B cell (primary cell): ENCODE data around the gene SIGLEC7. TPM values are rescaled to one million over a fixed set of nuclear protein-coding genes. Genes with fewer than 3 reads are reported as not detected.

Experiments
- ATAC-seq: fragments of 200-7000 bp; cut with Tn5 transposase; one replicate; pipeline ENCODE4 v1.10.0; 2021; ENCODE audit warnings: low read depth, mild to moderate bottlenecking, moderate number of reproducible peaks, moderate library complexity
- CTCF ChIA-PET: fragments of 350-600 bp; sonication (Branson Sonifier 250); formaldehyde crosslinking; loops from one replicate; lab custom pipeline; 2021; ENCODE audit warnings: antibody characterized with exemption, inconsistent platforms; lab: Charles Lee
- POLR2A ChIA-PET: fragments of 350-600 bp; sonication (Branson Sonifier 250); formaldehyde crosslinking; loops from one replicate; lab custom pipeline; 2021; ENCODE audit warnings: antibody characterized with exemption; lab: Charles Lee
- DNase-seq: peaks from one replicate; pipeline ENCODE4 v3.0.0; 2013
- H2AFZ ChIP-seq: 2 replicates; pipeline ENCODE4 v1.6.1; 2012; ENCODE audit warnings: mild to moderate bottlenecking, low read depth, low read length; ENCODE audit not compliant: insufficient read depth, poor library complexity, severe bottlenecking
- H3K27ac ChIP-seq, 2 donors: 1 replicate in 1 of 2; 2 replicates in 1 of 2; pipeline ENCODE4 v1.5.1; 2012 to 2013; ENCODE audit warnings: low read length in 2 of 2, mild to moderate bottlenecking in 2 of 2, moderate library complexity in 1 of 2
- H3K27me3 ChIP-seq, 4 experiments: fragments of 200-600 bp in 1 of 4; sonication (generic) in 1 of 4; replicated peaks in 1 of 4; 1 replicate in 2 of 4; 2 replicates in 2 of 4; pipeline versions ENCODE4 v1.6.1 to v1.7.0; 2013 to 2016; ENCODE audit warnings: low read length in 3 of 4, mild to moderate bottlenecking in 2 of 4, mixed read lengths in 1 of 4, moderate library complexity in 1 of 4; ENCODE audit not compliant: insufficient read depth in 4 of 4, control insufficient read depth in 3 of 4; ENCODE audit errors: control extremely low read depth in 1 of 4
- H3K36me3 ChIP-seq, 2 experiments: replicated peaks in 1 of 2; 1 replicate in 1 of 2; 2 replicates in 1 of 2; pipeline versions ENCODE4 v1.6.1 to v1.7.1; 2013; ENCODE audit warnings: low read length in 1 of 2; ENCODE audit not compliant: insufficient read depth in 2 of 2, control insufficient read depth in 1 of 2; ENCODE audit errors: control extremely low read depth in 1 of 2, extremely low read depth in 1 of 2
- H3K4me1 ChIP-seq, 2 donors: fragments of 200-600 bp in 1 of 2; sonication (generic) in 1 of 2; 1 replicate in 1 of 2; 2 replicates in 1 of 2; pipeline versions ENCODE4 v1.5.1 to v1.6.1; 2013 to 2017; ENCODE audit warnings: low read length in 2 of 2; ENCODE audit not compliant: control insufficient read depth in 2 of 2, insufficient read depth in 2 of 2
- H3K4me2 ChIP-seq: replicated peaks from 2 replicates; pipeline ENCODE3; 2012; ENCODE audit warnings: mild to moderate bottlenecking, low read depth, low read length; ENCODE audit not compliant: poor library complexity, severe bottlenecking
- H3K4me3 ChIP-seq, 5 experiments: fragments of 200-600 bp in 1 of 5; sonication (generic) in 1 of 5; 1 replicate in 3 of 5; 2 replicates in 2 of 5; pipeline versions ENCODE4 v1.5.1 to v1.7.0; 2011 to 2016; ENCODE audit warnings: low read length in 4 of 5, mild to moderate bottlenecking in 4 of 5, low read depth in 2 of 5, control low read depth in 1 of 5, moderate library complexity in 1 of 5; ENCODE audit not compliant: insufficient read depth in 1 of 5; ENCODE audit errors: control extremely low read depth in 1 of 5, extremely low read depth in 1 of 5
- H3K79me2 ChIP-seq: fragments of 200-600 bp; sonication (generic); one replicate; pipeline ENCODE4 v1.6.0; 2016; ENCODE audit warnings: low read length; ENCODE audit not compliant: control insufficient read depth, insufficient read depth
- H3K9ac ChIP-seq: fragments of 200-600 bp; sonication (generic); 2 replicates; pipeline ENCODE4 v1.6.1; 2017; ENCODE audit warnings: mild to moderate bottlenecking, low read length, moderate library complexity
- H3K9me3 ChIP-seq, 3 donors: one replicate each; pipeline versions ENCODE4 v1.6.1 to v1.7.1; 2013; ENCODE audit warnings: low read length in 2 of 3; ENCODE audit not compliant: control insufficient read depth in 2 of 3, insufficient read depth in 1 of 3; ENCODE audit errors: control extremely low read depth in 1 of 3
- H4K20me1 ChIP-seq: 2 replicates; pipeline ENCODE4 v1.6.0; 2012; ENCODE audit warnings: mild to moderate bottlenecking, low read length; ENCODE audit not compliant: insufficient read depth, control insufficient read depth, poor library complexity, severe bottlenecking
- H3K27ac Mint-ChIP-seq: one replicate; pipeline ENCODE4 v1.8.0; 2021; ENCODE audit warnings: mixed read lengths
- H3K27me3 Mint-ChIP-seq: one replicate; pipeline ENCODE4 v1.8.0; 2021; ENCODE audit warnings: mixed read lengths
- H3K4me1 Mint-ChIP-seq: one replicate; pipeline ENCODE4 v1.8.0; 2021; ENCODE audit warnings: mixed read lengths
- H3K4me3 Mint-ChIP-seq: one replicate; pipeline ENCODE4 v1.8.0; 2021; ENCODE audit warnings: mixed read lengths
- H3K9me3 Mint-ChIP-seq: one replicate; pipeline ENCODE4 v1.8.0; 2022; ENCODE audit warnings: mixed read lengths; ENCODE audit not compliant: insufficient read depth
- EZH2 ChIP-seq: IDR thresholded peaks from 2 replicates; pipeline ENCODE4 v1.6.1; 2012; ENCODE audit warnings: borderline replicate concordance, low read depth, mild to moderate bottlenecking, moderate library complexity, low read length; ENCODE audit not compliant: insufficient read depth, poor library complexity, severe bottlenecking
- WGBS: methylation state at CpG from one replicate; pipeline ENCODE4 v1.1.5; 2013; ENCODE audit warnings: missing lambda C conversion rate; ENCODE audit not compliant: insufficient coverage; 5-methylcytosine and 5-hydroxymethylcytosine counted together
- intact Hi-C: fragments of 100-400 bp; cut with micrococcal nuclease; formaldehyde crosslinking; loops from one replicate; pipeline ENCODE4 v1.10.0; 2022
- polyA plus RNA-seq: library from polyadenylated mRNA; depleted of rRNA; stranded (reverse); fragments of >200 nt; gene quantifications from 2 replicates; pipeline ENCODE4 v1.2.3, GENCODE V29; 2012
- total RNA-seq, 2 donors: library from RNA; stranded (reverse); fragments of 120-200 nt in 1 of 2; gene quantifications; 1 replicate in 1 of 2; 2 replicates in 1 of 2; pipeline versions ENCODE4 v1.2.3 to v1.2.4, GENCODE V29; 2013 to 2022
- TF ChIP-seq, protein P1 (sequence below): fragments of 200-600 bp; IDR thresholded peaks from one replicate; pipeline ENCODE4 v1.8.0; 2022; ENCODE audit warnings: antibody characterized with exemption, mild to moderate bottlenecking

The SIGLEC7 gene
- total and polyA plus RNA-seq, 2 donors (not counting 1 experiment from before 2014, with no cell fraction given), result 0.52 TPM; not detected in 1

DNA sequence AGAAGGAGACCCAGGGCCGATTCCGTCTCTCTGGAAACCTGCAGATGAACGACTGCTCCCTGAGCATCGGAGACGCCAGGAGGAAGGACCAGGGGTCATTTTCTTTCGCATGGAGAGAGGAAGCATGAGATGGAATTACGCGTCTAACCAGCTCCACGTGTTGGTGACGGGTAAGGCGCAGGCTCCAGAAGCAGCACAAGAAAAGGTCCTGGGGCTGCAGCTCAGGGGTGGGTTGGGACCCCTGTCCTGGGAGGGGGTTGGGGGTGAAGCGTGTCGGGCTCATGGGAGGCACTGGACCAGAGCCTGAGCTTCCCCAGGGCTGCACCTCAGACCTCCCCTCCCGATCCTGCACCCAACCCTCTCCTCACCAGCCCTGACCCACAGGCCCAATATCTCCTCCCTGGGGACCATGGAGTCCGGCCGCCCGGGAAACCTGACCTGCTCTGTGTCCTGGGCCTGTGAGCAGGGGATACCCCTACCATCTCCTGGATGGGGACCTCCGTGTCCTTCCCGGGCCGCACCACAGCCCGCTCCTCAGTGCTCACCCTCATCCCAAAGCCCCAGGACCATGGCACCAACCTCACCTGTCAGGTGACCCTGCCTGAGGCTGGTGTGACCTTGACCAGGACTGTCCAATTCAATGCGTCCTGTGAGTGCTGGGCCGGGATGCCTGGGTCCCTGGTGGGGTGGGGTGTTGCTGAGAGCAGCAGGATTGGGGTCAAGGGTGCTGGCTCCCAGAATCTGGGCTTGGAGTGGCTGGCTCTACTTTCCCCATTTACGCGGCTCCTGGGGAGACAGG is 43.2 kb downstream of the SIGLEC7 start:
- Histone ChIP-seq H3K36me3 (no peaks in the 10 kb centered on the region), H3K4me2 (no peak overlapping the region), H4K20me1 (no peaks in the 10 kb centered on the region), H3K9me3 (no peaks in the 10 kb centered on the region), H3K4me3 (no peak overlapping the region), H3K27me3 (peaks cover 0 to 3% (median 0%) of the 10 kb centered on the region in 4 experiments), H3K4me1 (no peaks in the 10 kb centered on the region), H3K27ac (no peak overlapping the region), H3K9ac (no peak overlapping the region), H3K79me2 (no peaks in the 10 kb centered on the region), H2AFZ (no peak overlapping the region)
- POLR2A ChIA-PET, result no interaction called here
- no peaks in the 10 kb centered on the region for H3K4me1 Mint-ChIP-seq
- no peak overlapping the region for H3K4me3 Mint-ChIP-seq
- 95% methylated on average over 17 of the region's 25 CpGs for WGBS
- intact Hi-C loops, result no loop called here
- ATAC-seq (no peak), DNase-seq (no peak)
- peaks cover 27% of the 10 kb centered on the region for H3K27me3 Mint-ChIP-seq
- TF ChIP-seq, protein P1, sequence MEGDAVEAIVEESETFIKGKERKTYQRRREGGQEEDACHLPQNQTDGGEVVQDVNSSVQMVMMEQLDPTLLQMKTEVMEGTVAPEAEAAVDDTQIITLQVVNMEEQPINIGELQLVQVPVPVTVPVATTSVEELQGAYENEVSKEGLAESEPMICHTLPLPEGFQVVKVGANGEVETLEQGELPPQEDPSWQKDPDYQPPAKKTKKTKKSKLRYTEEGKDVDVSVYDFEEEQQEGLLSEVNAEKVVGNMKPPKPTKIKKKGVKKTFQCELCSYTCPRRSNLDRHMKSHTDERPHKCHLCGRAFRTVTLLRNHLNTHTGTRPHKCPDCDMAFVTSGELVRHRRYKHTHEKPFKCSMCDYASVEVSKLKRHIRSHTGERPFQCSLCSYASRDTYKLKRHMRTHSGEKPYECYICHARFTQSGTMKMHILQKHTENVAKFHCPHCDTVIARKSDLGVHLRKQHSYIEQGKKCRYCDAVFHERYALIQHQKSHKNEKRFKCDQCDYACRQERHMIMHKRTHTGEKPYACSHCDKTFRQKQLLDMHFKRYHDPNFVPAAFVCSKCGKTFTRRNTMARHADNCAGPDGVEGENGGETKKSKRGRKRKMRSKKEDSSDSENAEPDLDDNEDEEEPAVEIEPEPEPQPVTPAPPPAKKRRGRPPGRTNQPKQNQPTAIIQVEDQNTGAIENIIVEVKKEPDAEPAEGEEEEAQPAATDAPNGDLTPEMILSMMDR, result no peak
- no peak for TF ChIP-seq EZH2
- CTCF ChIA-PET, result no interaction called here
- no peaks in the 10 kb centered on the region for H3K9me3 Mint-ChIP-seq
- no peak overlapping the region for H3K27ac Mint-ChIP-seq

DNA sequence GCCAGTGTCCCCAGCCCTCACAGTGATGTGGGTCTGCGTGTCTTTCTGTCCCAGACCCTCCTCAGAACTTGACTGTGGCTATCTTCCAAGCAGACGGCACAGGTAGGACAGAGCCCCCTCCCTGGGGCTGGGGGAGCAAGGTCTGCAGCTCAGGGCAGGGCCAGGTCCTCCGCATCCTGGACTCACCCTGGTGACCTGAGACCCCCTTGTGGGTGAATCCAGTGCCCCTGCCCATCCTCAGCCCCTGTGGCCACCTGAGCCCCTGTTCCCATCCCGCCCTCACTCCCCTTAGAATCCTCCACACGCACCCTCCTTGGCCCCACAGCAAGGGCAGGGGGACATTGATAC is 43.7 kb downstream of the SIGLEC7 start:
- no peak for DNase-seq
- H3K9ac ChIP-seq, result no peak overlapping the region
- ChIA-PET POLR2A (no interaction called here), CTCF (no interaction called here)
- H3K27ac Mint-ChIP-seq, result no peak overlapping the region
- H3K27me3 ChIP-seq, result peaks cover 0 to 3% (median 0%) of the 10 kb centered on the region in 4 experiments
- H3K9me3 ChIP-seq, result no peaks in the 10 kb centered on the region
- H4K20me1 ChIP-seq, result no peaks in the 10 kb centered on the region
- no peaks in the 10 kb centered on the region for H3K4me1 ChIP-seq
- no peaks in the 10 kb centered on the region for H3K36me3 ChIP-seq
- no peak overlapping the region for H3K4me3 ChIP-seq
- TF ChIP-seq, protein P1, result no peak
- no peak for TF ChIP-seq EZH2
- no peaks in the 10 kb centered on the region for H3K4me1 Mint-ChIP-seq
- WGBS, result 77% methylated on average over 5 of the region's 5 CpGs
- H2AFZ ChIP-seq, result no peak overlapping the region
- peaks cover 27% of the 10 kb centered on the region for H3K27me3 Mint-ChIP-seq
- H3K4me3 Mint-ChIP-seq, result no peak overlapping the region
- no peak overlapping the region for H3K27ac ChIP-seq
- H3K9me3 Mint-ChIP-seq, result no peaks in the 10 kb centered on the region
- intact Hi-C loops, result no loop called here
- no peak overlapping the region for H3K4me2 ChIP-seq
- no peaks in the 10 kb centered on the region for H3K79me2 ChIP-seq
- no peak for ATAC-seq
